HFFc6 (cell line): ENCODE measurements around the gene SF1. TPM values are rescaled to one million over a fixed set of nuclear protein-coding genes. Genes with fewer than 3 reads are reported as not detected.

Experiments
- DNase-seq: peaks from one replicate; pipeline ENCODE4 v3.0.0-alpha.2; 2018
- H3K27ac Mint-ChIP-seq: 2 replicates; pipeline ENCODE4 v1.8.0; 2020; ENCODE audit warnings: mild to moderate bottlenecking, mixed read lengths
- H3K27me3 Mint-ChIP-seq: 2 replicates; pipeline ENCODE4 v1.8.0; 2021; ENCODE audit warnings: mild to moderate bottlenecking, moderate library complexity, mixed read lengths; ENCODE audit not compliant: insufficient read depth
- H3K36me3 Mint-ChIP-seq: 2 replicates; pipeline ENCODE4 v1.8.0; 2021; ENCODE audit warnings: low read depth, mixed read lengths
- H3K4me1 Mint-ChIP-seq: 2 replicates; pipeline ENCODE4 v1.8.0; 2020; ENCODE audit warnings: low read depth, mixed read lengths
- H3K4me3 Mint-ChIP-seq: 2 replicates; pipeline ENCODE4 v1.8.0; 2020; ENCODE audit warnings: mild to moderate bottlenecking, moderate library complexity, mixed read lengths
- H3K9me3 Mint-ChIP-seq: 2 replicates; pipeline ENCODE4 v1.8.0; 2020; ENCODE audit warnings: mild to moderate bottlenecking, mixed read lengths
- CTCF ChIP-seq: fragments of 200-600 bp; sonication (generic); IDR thresholded peaks from 2 replicates; pipeline ENCODE4 v1.5.0; 2021; ENCODE audit warnings: antibody characterized with exemption, mild to moderate bottlenecking
- long read RNA-seq: library from polyadenylated mRNA; unstranded; transcript quantifications from one replicate; pipeline ENCODE4 v2.0.0, GENCODE V29; 2019
- total RNA-seq, 6 experiments: library from RNA; stranded (reverse); fragmentation: NEBNext Ultra II Directional; extraction: Animal tissue kit (Norgen Biotek cat#: 25700); gene quantifications; 2 replicates in 1 of 6; 3 replicates in 5 of 6; pipeline ENCODE4 v1.2.3, GENCODE V29; 2021

The SF1 gene
- 100 to 1,000 TPM; 195 to 244 (median 208) TPM for total RNA-seq
- long read RNA-seq, transcript SF1-201 (13 exons, 2,850 nt) = major isoform, 7 of 27 reads
- long read RNA-seq, partial matches to known transcripts = 4 of 27 reads
- long read RNA-seq, other reads (novel, unspliced or antisense) = 13 of 27 reads

DNA sequence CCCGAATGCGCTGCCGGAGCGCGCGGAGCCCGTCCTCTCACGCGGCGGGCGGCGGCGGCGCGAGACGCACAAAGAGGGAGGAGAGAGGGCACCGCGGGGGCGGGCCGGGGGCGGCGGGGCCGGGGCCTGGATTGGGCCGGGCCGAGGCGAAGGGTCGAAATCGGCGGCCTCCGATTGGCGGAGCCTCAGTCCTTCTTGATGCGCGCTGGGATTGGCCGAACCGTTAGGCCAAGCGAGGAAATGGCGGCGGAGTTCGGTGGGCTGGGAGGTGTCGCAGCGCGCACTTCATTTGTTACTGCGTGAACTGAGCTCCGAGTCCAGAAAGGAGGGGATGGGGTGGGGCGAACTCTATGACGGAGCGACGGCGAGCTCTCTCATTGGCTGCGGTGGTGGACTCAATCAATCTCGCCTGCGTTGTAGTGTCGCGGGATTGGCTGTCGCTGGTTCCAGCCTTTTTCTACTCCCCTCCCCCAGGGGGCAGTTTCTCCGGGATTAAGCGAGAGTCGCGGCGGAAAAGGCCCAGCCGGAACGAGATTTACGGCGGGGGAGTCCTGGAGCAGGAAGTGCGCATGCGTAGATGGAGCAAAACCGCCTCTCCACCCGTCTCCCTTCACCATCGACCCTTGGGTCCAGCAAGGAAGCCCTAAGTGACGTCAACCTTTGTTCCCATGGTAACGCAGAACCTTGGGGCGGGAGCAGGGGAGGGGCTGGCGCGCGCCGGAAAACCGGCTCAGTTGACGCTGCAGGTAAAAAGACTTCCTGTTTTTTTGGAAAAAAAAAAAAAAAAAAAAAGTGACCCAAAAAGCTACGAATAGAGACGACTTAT is at the start of gene SF1:
Gene SF1, minus strand, starts transcription at position 70 of the 826 bp plus-strand sequence. CDS start 150 bp downstream, outside the sequence.
- peak; percentile 100 for DNase-seq
- Mint-ChIP-seq H3K9me3 (no peaks in the 10 kb centered on the region), H3K4me3 (peak within 1 kb of the TSS; percentile 99), H3K36me3 (peaks cover 32% of the 10 kb centered on the region), H3K27ac (peak within 1 kb of the TSS; percentile 98), H3K27me3 (peaks cover 8% of the 10 kb centered on the region), H3K4me1 (peaks cover 35% of the 10 kb centered on the region)
- TF ChIP-seq CTCF = no peak

DNA sequence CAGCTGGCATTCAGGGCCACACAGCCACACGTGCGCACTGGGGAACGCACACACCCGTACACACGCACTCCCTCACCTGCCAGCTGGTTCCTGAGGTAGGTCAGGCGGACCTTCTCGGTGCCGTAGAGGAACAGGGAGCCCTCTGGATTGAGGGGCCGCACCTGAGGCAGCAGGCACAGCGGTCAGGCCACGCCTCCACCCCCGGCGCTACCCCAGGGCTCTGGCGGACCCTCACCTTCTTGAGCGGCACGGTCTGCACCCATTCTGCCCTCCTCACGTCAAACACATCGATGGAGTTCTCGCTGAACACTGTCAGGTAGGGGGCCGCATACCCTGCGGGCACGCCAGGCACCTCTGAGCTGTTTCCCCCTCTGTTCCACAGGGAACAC is 49.1 kb upstream of the SF1 start:
- H3K4me1 Mint-ChIP-seq = no peaks in the 10 kb centered on the region
- H3K4me3 Mint-ChIP-seq = no peak overlapping the region
- H3K36me3 Mint-ChIP-seq = no peaks in the 10 kb centered on the region
- no peak overlapping the region for H3K27ac Mint-ChIP-seq
- no peak for DNase-seq
- TF ChIP-seq CTCF = no peak
- peaks cover 9% of the 10 kb centered on the region for H3K27me3 Mint-ChIP-seq
- H3K9me3 Mint-ChIP-seq = no peaks in the 10 kb centered on the region

GRCh38 chr11:64826578-64827450 is 48.5 kb upstream of the SF1 start:
- Mint-ChIP-seq H3K27me3 (peaks cover 9% of the 10 kb centered on the region), H3K36me3 (no peaks in the 10 kb centered on the region), H3K27ac (no peak overlapping the region), H3K4me1 (no peaks in the 10 kb centered on the region), H3K9me3 (no peaks in the 10 kb centered on the region), H3K4me3 (no peak overlapping the region)
- DNase-seq = no peak
- no peak for TF ChIP-seq CTCF

GRCh38 chr11:64826062-64826461 is 47.7 kb upstream of the SF1 start:
- Mint-ChIP-seq H3K36me3 (no peaks in the 10 kb centered on the region), H3K4me3 (no peak overlapping the region), H3K4me1 (no peaks in the 10 kb centered on the region), H3K27me3 (peaks cover 9% of the 10 kb centered on the region), H3K27ac (no peak overlapping the region), H3K9me3 (no peaks in the 10 kb centered on the region)
- no peak for TF ChIP-seq CTCF
- no peak for DNase-seq

DNA sequence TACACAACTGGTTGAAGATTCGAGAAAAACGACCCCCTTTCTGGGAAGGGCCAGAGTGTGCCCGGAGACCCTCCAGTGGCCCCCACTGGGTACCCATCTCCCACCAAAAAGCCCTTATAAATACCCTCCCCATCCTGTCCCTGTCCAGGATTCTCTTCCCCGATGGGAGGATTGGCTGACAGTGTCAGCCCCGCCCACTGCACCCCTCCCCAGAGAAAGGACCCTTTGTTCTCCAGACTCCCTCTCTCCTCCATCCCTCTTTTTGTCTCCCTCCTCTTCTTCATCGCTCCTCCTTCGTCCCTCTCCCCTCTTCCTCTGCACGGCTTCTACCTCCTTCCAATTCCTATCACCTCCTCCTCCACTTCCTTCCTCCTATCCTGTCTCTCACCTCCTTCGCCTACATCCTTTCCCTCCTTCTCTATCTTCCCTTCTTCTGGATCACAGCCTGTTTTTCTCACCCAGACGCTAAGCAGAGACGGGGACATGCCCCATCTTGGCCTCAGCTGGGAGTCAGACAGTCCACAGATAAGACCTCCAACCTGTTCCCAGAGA is 45.3 kb upstream of the SF1 start:
- H3K27me3 Mint-ChIP-seq = peaks cover 7% of the 10 kb centered on the region
- no peak overlapping the region for H3K4me3 Mint-ChIP-seq
- H3K36me3 Mint-ChIP-seq = no peaks in the 10 kb centered on the region
- H3K9me3 Mint-ChIP-seq = no peaks in the 10 kb centered on the region
- no peak for DNase-seq
- H3K4me1 Mint-ChIP-seq = no peaks in the 10 kb centered on the region
- no peak for TF ChIP-seq CTCF
- H3K27ac Mint-ChIP-seq = no peak overlapping the region
